Uterus (tissue), 4 donors: ENCODE results near the gene PDK4. TPM values are rescaled to one million over a fixed set of nuclear protein-coding genes. Genes with fewer than 3 reads are reported as not detected.

Source experiments
- DNase-seq, 2 donors: peaks; one replicate each; pipeline ENCODE4 v3.0.0-alpha.2; 2019 to 2020
- H3K27ac ChIP-seq, 2 donors: fragments of 200-600 bp; sonication (generic); 1 replicate in 1 of 2; 2 replicates in 1 of 2; pipeline ENCODE4 v1.5.1; 2016 to 2018
- H3K27me3 ChIP-seq, 2 donors: fragments of 200-600 bp; sonication (generic); one replicate each; pipeline ENCODE4 v1.5.1; 2018 to 2019; ENCODE audit warnings: control low read depth in 1 of 2
- H3K36me3 ChIP-seq, 2 donors: fragments of 200-600 bp; sonication (generic); one replicate each; pipeline ENCODE4 v1.5.1; 2019; ENCODE audit warnings: control low read depth in 1 of 2
- H3K4me1 ChIP-seq, 2 donors: fragments of 200-600 bp; sonication (generic); one replicate each; pipeline ENCODE4 v1.5.1; 2018 to 2019; ENCODE audit warnings: control low read depth in 1 of 2
- H3K4me3 ChIP-seq, 2 donors: fragments of 200-600 bp; sonication (generic); 1 replicate in 1 of 2; 2 replicates in 1 of 2; pipeline ENCODE4 v1.5.1; 2018 to 2019; ENCODE audit warnings: mild to moderate bottlenecking in 1 of 2
- H3K9me3 ChIP-seq, 2 donors: fragments of 200-600 bp; sonication (generic); one replicate each; pipeline ENCODE4 v1.5.1; 2019; ENCODE audit warnings: control low read depth in 1 of 2
- CTCF ChIP-seq, 4 experiments: fragments of 200-600 bp in 2 of 4; fragments of 450-650 bp in 2 of 4; sonication (generic) in 2 of 4; IDR thresholded peaks; one replicate each; pipeline ENCODE4 v1.5.1; 2016 to 2019; ENCODE audit warnings: antibody characterized with exemption in 4 of 4, mild to moderate bottlenecking in 2 of 4, moderate library complexity in 1 of 4
- POLR2A ChIP-seq, 2 donors: fragments of 450-650 bp; IDR thresholded peaks; one replicate each; pipeline ENCODE4 v1.6.1; 2016; ENCODE audit warnings: antibody characterized with exemption in 2 of 2, mild to moderate bottlenecking in 1 of 2, moderate library complexity in 1 of 2
- intact Hi-C: fragments of 100-400 bp; cut with DNase I; formaldehyde crosslinking; loops from one replicate; pipeline ENCODE4 v1.15.1; 2023; ENCODE audit warnings: low total_unique reads
- total RNA-seq, 4 donors: library from RNA; depleted of rRNA in 3 of 4; stranded (reverse); fragments of >200 nt in 3 of 4; gene quantifications; one replicate each; pipeline versions ENCODE4 v1.1.0 to v1.2.4, GENCODE V29; 2014 to 2023
- donor health status: DM: yes; HTN: yes; CAD: no.

The PDK4 gene
- total RNA-seq, 4 donors from 2014 or later = 12.0 to 509 (median 177) TPM

- TF ChIP-seq CTCF (IDR thresholded peaks at IDR 0.05) = no peak
- TF ChIP-seq POLR2A (IDR thresholded peaks at IDR 0.05) = no peak
- Histone ChIP-seq H3K27ac (peak overlapping the region; percentile 91 to 97), H3K4me3 (no peak overlapping the region), H3K27me3 (no peaks in the 10 kb centered on the region), H3K9me3 (no peaks in the 10 kb centered on the region), H3K4me1 (peaks cover 9 to 18% of the 10 kb centered on the region in 2 donors), H3K36me3 (no peaks in the 10 kb centered on the region)
- intact Hi-C loops = no loop called here
- no peak for DNase-seq
Measured at GRCh38 chr7:95547361-95548348, 48.7 kb downstream of the PDK4 start.

- DNase-seq = no peak
- Histone ChIP-seq H3K9me3 (no peaks in the 10 kb centered on the region), H3K36me3 (no peaks in the 10 kb centered on the region), H3K27ac (peak overlapping the region; percentile 46 to 97), H3K4me1 (peaks cover 9 to 18% of the 10 kb centered on the region in 2 donors), H3K4me3 (no peak overlapping the region), H3K27me3 (no peaks in the 10 kb centered on the region)
- intact Hi-C loops = no loop called here
- no peak for TF ChIP-seq POLR2A (IDR thresholded peaks at IDR 0.05)
Measured at GRCh38 chr7:95546647-95547046, 49.7 kb downstream of the PDK4 start.

- Histone ChIP-seq H3K27ac (peak overlapping the region; percentile 78 to 89), H3K36me3 (no peaks in the 10 kb centered on the region), H3K4me3 (peak overlapping the region; percentile 29 to 30), H3K9me3 (no peaks in the 10 kb centered on the region), H3K4me1 (peaks cover 4 to 10% of the 10 kb centered on the region in 2 donors), H3K27me3 (no peaks in the 10 kb centered on the region)
- TF ChIP-seq POLR2A (IDR thresholded peaks at IDR 0.05) (no peak), CTCF (IDR thresholded peaks at IDR 0.05) (no peak)
- intact Hi-C loops = no loop called here
- no peak for DNase-seq
Measured at GRCh38 chr7:95545673-95546072, 50.6 kb downstream of the PDK4 start.

- no peaks in the 10 kb centered on the region for H3K27me3 ChIP-seq
- no peaks in the 10 kb centered on the region for H3K9me3 ChIP-seq
- H3K4me1 ChIP-seq = peaks cover 0 to 8% of the 10 kb centered on the region in 2 donors
- H3K36me3 ChIP-seq = no peaks in the 10 kb centered on the region
- H3K27ac ChIP-seq = peak overlapping the region; percentile 78 to 89
- intact Hi-C loops = no loop called here
- no peak for TF ChIP-seq POLR2A (IDR thresholded peaks at IDR 0.05)
- TF ChIP-seq CTCF (IDR thresholded peaks at IDR 0.05) = peak; percentile 75 to 87 (median 82)
- H3K4me3 ChIP-seq = peak overlapping the region; percentile 29 to 30
- DNase-seq = peak; percentile 46 to 74
Measured at GRCh38 chr7:95545007-95545615, 51.2 kb downstream of the PDK4 start.

GRCh38 chr7:95544171-95544570, 52.1 kb downstream of the PDK4 start:
- DNase-seq = no peak
- no peaks in the 10 kb centered on the region for H3K9me3 ChIP-seq
- H3K27ac ChIP-seq = peak overlapping the region; percentile 78 to 89
- H3K4me1 ChIP-seq = peaks cover 0 to 5% of the 10 kb centered on the region in 2 donors
- intact Hi-C loops = loop anchor here (5.0 kb wide), 1 partner anchor 138 kb away; no protein-coding TSS in a partner anchor
- TF ChIP-seq POLR2A (IDR thresholded peaks at IDR 0.05) = no peak
- TF ChIP-seq CTCF (IDR thresholded peaks at IDR 0.05) = no peak
- no peaks in the 10 kb centered on the region for H3K27me3 ChIP-seq
- no peak overlapping the region for H3K4me3 ChIP-seq
- H3K36me3 ChIP-seq = no peaks in the 10 kb centered on the region
